Measurements from ENCODE around the gene JPH4. TPM values are rescaled to one million over a fixed set of nuclear protein-coding genes. Genes with fewer than 3 reads are reported as not detected.
A peak's percentile ranks its signal among the peaks of the same experiment; 100 is the strongest.

JPH4 gene
- total RNA-seq, 6 experiments from 2014 or later = not detected

DNA sequence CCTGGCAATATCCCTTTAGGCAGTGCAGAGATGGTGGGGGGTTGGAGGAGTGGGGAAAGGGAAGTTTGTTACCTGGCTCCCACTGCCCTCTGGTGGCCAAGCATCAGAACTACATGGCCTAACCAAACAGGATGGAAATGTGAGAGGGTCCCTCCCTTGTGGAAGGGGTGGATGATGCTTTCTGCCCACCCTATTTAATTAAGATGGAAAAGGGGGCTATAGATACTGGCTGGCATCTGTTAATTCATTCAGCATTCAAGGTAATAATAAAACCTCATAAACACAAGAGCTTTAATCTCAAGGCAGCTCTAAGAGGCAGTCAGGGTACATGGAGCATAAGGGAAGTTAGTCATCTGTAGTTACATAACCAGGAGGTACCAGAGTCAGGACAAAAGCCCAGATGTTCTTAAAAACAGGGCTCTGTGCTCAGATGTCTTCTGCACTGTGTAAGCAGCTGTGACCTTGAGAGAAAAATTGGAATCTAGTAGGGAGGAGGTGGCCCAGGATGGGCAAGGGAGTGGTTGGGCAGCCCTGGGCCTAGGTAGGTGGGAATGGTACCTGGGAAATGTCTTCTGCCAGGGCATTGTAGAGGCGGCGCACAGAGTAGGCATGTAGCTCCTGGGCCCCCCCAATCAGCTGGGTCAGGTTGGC is 15.6 kb downstream of the JPH4 start:
- H3K27ac Mint-ChIP-seq = no peak overlapping the region
- peaks cover 4% of the 10 kb centered on the region; the same call in 1 of the 2 replicates for H3K36me3 Mint-ChIP-seq (ENCODE audit: low read depth)
- H3K4me3 Mint-ChIP-seq = no peak overlapping the region
- no peak for DNase-seq
- peaks cover 16% of the 10 kb centered on the region for H3K27me3 Mint-ChIP-seq (ENCODE audit: insufficient read depth)
- TF ChIP-seq, protein P1, sequence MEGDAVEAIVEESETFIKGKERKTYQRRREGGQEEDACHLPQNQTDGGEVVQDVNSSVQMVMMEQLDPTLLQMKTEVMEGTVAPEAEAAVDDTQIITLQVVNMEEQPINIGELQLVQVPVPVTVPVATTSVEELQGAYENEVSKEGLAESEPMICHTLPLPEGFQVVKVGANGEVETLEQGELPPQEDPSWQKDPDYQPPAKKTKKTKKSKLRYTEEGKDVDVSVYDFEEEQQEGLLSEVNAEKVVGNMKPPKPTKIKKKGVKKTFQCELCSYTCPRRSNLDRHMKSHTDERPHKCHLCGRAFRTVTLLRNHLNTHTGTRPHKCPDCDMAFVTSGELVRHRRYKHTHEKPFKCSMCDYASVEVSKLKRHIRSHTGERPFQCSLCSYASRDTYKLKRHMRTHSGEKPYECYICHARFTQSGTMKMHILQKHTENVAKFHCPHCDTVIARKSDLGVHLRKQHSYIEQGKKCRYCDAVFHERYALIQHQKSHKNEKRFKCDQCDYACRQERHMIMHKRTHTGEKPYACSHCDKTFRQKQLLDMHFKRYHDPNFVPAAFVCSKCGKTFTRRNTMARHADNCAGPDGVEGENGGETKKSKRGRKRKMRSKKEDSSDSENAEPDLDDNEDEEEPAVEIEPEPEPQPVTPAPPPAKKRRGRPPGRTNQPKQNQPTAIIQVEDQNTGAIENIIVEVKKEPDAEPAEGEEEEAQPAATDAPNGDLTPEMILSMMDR (IDR thresholded peaks at IDR 0.05) = peak; percentile 95
- peaks cover 12% of the 10 kb centered on the region for H3K4me1 Mint-ChIP-seq (ENCODE audit: low read depth)
- H3K9me3 Mint-ChIP-seq = no peaks in the 10 kb centered on the region

DNA sequence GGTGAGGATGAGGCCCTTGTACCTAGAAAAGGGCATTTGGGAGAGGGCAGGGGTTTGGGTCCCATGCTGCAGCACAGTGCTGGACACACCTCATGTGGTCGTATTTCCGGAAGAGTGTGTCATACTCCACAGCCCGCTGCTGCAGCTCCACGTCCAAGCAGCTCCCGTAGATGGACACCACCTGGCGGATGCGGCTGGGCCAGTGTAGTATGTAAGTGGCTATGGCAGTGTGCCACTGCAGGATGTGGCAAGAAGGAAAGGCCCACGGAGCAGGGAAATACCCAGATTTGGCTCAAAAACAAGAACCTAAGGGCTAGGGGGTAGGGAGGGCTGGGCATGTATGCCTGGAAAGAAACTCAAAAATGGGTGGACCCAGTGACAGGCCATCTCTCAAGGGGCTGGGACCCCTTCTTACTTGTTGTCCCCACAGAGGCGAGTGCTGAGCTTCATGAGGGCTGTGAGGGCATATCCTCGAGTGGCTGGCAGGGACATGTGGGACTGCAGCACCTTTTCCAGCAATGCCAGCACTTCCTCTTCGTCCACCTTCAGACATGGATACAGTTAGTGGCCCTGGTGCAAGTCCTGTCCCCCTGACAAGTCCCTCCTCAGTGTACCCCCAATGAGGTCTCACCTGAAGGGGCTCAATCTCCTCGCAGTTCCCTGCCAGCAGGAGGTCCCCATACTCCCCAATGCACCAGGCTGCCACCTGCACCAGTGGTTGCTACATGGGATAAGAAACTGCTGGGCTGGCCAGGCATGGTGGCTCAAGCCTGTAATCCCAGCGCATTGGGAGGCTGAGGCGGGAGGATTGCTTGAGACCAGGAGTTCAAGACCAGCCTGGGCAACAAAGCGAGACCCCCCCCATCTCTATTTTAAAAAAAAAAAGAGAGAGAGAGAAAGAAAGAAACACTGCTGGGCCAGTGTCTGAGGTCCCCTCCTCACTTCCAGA is 16.4 kb downstream of the JPH4 start:
- H3K4me1 Mint-ChIP-seq (ENCODE audit: low read depth) = peaks cover 20% of the 10 kb centered on the region
- DNase-seq = no peak
- H3K36me3 Mint-ChIP-seq (ENCODE audit: low read depth) = peaks cover 4% of the 10 kb centered on the region; the same call in 1 of the 2 replicates

DNA sequence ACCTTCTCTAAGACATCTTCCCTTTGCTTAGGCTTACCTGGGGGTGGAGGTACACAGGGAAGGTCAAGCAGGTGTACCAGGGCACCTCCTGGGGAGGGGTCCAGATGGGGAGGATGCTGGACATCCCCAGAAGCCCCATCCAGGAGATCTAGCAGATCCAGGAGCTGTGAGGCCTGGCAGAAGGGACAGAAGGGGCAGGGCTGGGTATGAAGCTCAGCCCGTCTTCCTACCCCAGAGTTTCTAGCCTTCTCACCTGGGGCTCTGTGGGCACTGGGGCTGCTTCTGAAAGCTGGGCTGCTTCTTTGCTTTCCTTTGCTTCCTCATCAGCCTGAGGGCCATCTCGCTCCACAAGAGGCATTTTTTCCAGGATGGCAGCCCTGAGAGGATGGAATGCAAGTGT is 17.3 kb downstream of the JPH4 start:
- peaks cover 2% of the 10 kb centered on the region; the same call in 1 of the 2 replicates for H3K27me3 Mint-ChIP-seq (ENCODE audit: insufficient read depth)
- peaks cover 4% of the 10 kb centered on the region; the same call in 1 of the 2 replicates for H3K36me3 Mint-ChIP-seq (ENCODE audit: low read depth)
- peaks cover 22% of the 10 kb centered on the region for H3K4me1 Mint-ChIP-seq (ENCODE audit: low read depth)
- TF ChIP-seq, protein P1 (IDR thresholded peaks at IDR 0.05) = no peak
- DNase-seq = no peak
- no peak overlapping the region for H3K4me3 Mint-ChIP-seq
- H3K27ac Mint-ChIP-seq = no peak overlapping the region
- no peaks in the 10 kb centered on the region for H3K9me3 Mint-ChIP-seq

More for the DNA sequence above, 16.4 kb downstream of the JPH4 start:
- TF ChIP-seq, protein P1 (IDR thresholded peaks at IDR 0.05) = no peak
- Mint-ChIP-seq H3K27me3 (ENCODE audit: insufficient read depth) (peaks cover 11% of the 10 kb centered on the region), H3K27ac (no peak overlapping the region), H3K4me3 (no peak overlapping the region), H3K9me3 (no peaks in the 10 kb centered on the region)

DNA sequence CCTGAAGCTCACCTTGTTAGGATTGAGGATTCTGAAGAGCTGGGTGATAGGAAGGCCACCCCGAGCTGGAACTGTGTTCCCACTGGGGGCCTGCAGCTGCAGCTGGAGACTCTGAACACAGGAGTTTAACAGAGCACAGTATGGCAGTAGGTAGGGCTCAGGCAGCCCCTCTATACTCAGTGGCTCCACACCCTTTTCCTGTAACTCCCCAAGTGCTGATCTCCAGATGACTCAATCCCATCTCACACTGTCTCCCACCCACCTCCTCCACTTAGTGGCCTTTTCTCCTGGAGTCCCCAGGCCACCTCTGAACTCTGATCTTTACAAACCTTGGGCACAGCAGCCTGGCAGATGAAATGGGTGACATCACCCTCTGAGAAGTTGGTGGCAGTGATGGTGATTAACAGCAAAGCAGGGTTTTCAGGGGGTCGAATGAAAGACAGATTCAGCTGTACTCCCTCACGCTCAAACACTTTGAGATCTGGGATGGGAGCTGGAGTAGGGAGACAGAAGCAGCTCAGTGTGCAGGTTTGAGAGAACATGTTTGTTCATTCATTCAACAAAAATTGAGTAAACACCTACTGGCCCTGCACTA is 18.6 kb downstream of the JPH4 start:
- TF ChIP-seq, protein P1 (IDR thresholded peaks at IDR 0.05) = no peak
- peaks cover 4% of the 10 kb centered on the region; the same call in 1 of the 2 replicates for H3K36me3 Mint-ChIP-seq (ENCODE audit: low read depth)
- peaks cover 30% of the 10 kb centered on the region for H3K4me1 Mint-ChIP-seq (ENCODE audit: low read depth)
- H3K9me3 Mint-ChIP-seq = no peaks in the 10 kb centered on the region
- peaks cover 2% of the 10 kb centered on the region; the same call in 1 of the 2 replicates for H3K27me3 Mint-ChIP-seq (ENCODE audit: insufficient read depth)
- no peak for DNase-seq
- no peak overlapping the region for H3K27ac Mint-ChIP-seq
- no peak overlapping the region for H3K4me3 Mint-ChIP-seq

All from HFFc6 (cell line).